SJCRH30 (cell line): Measurements from ENCODE around the gene TRPM3. TPM values are rescaled to one million over a fixed set of nuclear protein-coding genes. Genes with fewer than 3 reads are reported as not detected.
A peak's percentile ranks its signal among the peaks of the same experiment; 100 is the strongest.

ENCODE experiments used
- DNase-seq, 2 experiments: peaks; one replicate each; pipeline ENCODE4 v3.0.0-alpha.2; 2015 to 2020
- H3K27ac ChIP-seq: fragments of 250-450 bp; sonication (Bioruptor Pico); 2 replicates; pipeline ENCODE4 v1.5.1; 2020; ENCODE audit warnings: mild to moderate bottlenecking, moderate library complexity
- H3K27me3 ChIP-seq: fragments of 250-450 bp; sonication (Bioruptor Pico); 2 replicates; pipeline ENCODE4 v1.5.1; 2020; ENCODE audit warnings: mild to moderate bottlenecking, moderate library complexity
- H3K36me3 ChIP-seq: fragments of 250-450 bp; sonication (Bioruptor Pico); 2 replicates; pipeline ENCODE4 v1.5.1; 2020; ENCODE audit warnings: mild to moderate bottlenecking, moderate library complexity
- H3K4me1 ChIP-seq: fragments of 250-450 bp; sonication (Bioruptor Pico); 2 replicates; pipeline ENCODE4 v1.5.1; 2020; ENCODE audit warnings: mild to moderate bottlenecking, moderate library complexity
- H3K4me3 ChIP-seq: fragments of 250-450 bp; sonication (Bioruptor Pico); 2 replicates; pipeline ENCODE4 v1.5.1; 2020; ENCODE audit warnings: mild to moderate bottlenecking, moderate library complexity
- H3K9me3 ChIP-seq: fragments of 250-450 bp; sonication (Bioruptor Pico); replicated peaks from 2 replicates; pipeline ENCODE4 v1.5.1; 2020; ENCODE audit warnings: mild to moderate bottlenecking, moderate library complexity
- total RNA-seq: library from RNA; depleted of rRNA; stranded (reverse); fragments of >200 nt; shearing (Covaris generic); gene quantifications from 2 replicates; pipeline ENCODE4 v1.2.3, GENCODE V29; 2014

Gene TRPM3
- total RNA-seq, 1 experiment from 2014 or later, result 0.30 TPM

DNA sequence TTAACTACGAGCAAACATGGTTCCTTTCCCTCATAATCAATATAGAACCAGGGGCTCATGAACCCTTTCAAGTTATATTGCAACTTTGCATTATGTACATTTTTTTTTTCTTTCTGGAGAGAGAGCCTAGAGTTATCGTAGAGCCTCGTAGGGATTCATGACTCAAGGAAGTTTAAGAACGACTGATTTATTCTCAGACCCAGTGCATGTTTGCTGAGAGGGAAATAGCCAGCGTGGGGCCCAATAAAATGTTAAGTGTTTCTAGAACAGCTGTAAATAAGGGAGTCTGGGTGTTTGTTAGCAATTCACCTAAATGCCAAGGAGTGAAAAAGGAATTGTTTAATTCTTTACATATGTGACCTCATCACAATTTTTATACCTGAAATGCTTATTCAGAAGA, 587.9 kb downstream of the TRPM3 start:
- H3K27ac ChIP-seq, result no peak overlapping the region; the same call in 1 of the 2 replicates
- no peaks in the 10 kb centered on the region for H3K9me3 ChIP-seq
- H3K4me3 ChIP-seq, result no peak overlapping the region
- no peak for DNase-seq
- H3K27me3 ChIP-seq, result no peaks in the 10 kb centered on the region
- H3K36me3 ChIP-seq, result no peaks in the 10 kb centered on the region
- peaks cover 8% of the 10 kb centered on the region; the same call in 1 of the 2 replicates for H3K4me1 ChIP-seq

DNA sequence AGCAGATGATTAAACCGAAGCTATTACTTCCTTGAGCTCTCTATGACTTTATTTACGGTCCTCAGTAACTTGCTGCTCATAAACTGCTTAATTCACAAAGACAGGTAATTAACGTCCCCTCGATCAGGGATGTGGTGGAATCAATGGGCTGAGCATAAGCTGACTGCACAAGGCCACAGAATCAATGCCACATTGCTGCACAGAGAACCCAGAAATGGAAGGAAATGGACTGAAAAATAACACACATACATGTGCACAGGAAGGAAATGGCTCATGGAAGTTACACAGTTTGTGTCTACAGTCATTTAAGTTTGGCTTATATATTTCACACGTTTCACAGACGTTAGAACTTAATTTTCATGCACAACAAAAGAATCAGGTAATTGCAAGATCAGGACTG, 588.7 kb downstream of the TRPM3 start:
- Histone ChIP-seq H3K27ac (no peak overlapping the region), H3K4me1 (peaks cover 8% of the 10 kb centered on the region; the same call in 1 of the 2 replicates), H3K36me3 (no peaks in the 10 kb centered on the region), H3K9me3 (no peaks in the 10 kb centered on the region), H3K4me3 (no peak overlapping the region), H3K27me3 (no peaks in the 10 kb centered on the region)
- no peak for DNase-seq

DNA sequence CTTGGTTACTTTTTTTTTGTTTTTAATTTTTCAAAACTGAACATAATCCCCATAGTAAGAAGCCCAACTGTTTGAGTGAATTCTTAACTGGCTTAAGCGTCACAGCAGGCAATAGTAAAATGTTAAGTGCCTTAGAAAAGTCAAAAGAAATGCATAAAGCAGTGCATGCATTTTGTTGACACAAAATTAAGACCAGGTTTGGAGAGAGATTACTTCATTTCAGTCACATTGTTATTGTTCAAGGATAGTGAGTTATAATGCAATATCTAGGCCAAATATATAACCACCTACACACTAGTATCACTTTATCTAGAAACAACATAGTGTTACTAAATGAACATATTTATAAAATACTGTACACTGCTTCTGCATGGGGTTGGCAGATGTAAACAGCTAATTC, 590.1 kb downstream of the TRPM3 start:
- Histone ChIP-seq H3K4me1 (peaks cover 8% of the 10 kb centered on the region; the same call in 1 of the 2 replicates), H3K9me3 (no peaks in the 10 kb centered on the region), H3K27me3 (no peaks in the 10 kb centered on the region), H3K27ac (no peak overlapping the region), H3K36me3 (no peaks in the 10 kb centered on the region), H3K4me3 (no peak overlapping the region)
- no peak for DNase-seq

DNA sequence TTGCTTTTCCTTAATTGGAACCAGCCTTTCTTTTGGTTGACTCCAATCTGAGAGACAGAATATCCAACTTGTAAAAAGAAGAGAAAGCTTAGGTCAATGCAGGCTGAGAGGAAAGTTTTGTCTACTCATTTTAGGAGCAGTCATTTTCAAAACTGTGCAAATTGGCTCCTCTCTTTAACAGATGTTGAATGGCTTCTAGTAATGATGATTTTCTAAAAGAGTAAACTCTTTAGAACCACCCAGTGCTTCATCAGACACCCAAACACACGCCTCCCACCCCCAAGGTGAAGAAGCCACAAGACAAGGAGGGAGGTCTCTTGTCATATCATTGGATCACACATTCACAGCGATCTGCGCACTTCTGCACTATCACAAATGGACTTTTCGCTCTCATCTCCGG, 590.7 kb downstream of the TRPM3 start:
- no peak for DNase-seq
- no peaks in the 10 kb centered on the region for H3K36me3 ChIP-seq
- H3K27me3 ChIP-seq, result no peaks in the 10 kb centered on the region
- no peaks in the 10 kb centered on the region for H3K9me3 ChIP-seq
- H3K4me1 ChIP-seq, result peaks cover 8% of the 10 kb centered on the region; the same call in 1 of the 2 replicates
- H3K4me3 ChIP-seq, result no peak overlapping the region
- H3K27ac ChIP-seq, result no peak overlapping the region

DNA sequence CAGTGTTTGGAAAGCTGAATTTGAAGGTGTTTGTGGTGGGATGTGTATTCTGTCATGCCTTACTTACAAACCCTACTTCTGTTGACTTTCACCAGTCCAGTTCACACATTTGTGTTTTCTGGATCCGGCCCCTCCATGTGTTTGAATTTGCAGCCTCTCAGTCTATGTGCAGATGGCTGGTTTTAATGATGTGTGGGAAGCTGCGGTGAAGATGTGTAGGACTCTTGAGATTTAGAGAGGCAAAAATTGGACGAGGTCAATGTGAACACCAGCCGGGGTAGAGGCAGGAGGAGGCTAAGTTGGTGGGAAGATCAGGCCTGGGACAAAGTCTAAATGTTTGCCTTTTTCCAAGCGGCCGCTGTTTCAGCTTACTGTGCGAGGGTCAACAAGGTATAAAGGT, 591.6 kb downstream of the TRPM3 start:
- no peaks in the 10 kb centered on the region for H3K27me3 ChIP-seq
- no peaks in the 10 kb centered on the region for H3K36me3 ChIP-seq
- 0 out of 2 replicates have a peak, but pooled peaks cover 3% of the 10 kb centered on the region for H3K9me3 ChIP-seq
- no peak overlapping the region for H3K4me3 ChIP-seq
- H3K4me1 ChIP-seq, result peaks cover 8% of the 10 kb centered on the region; the same call in 1 of the 2 replicates
- no peak for DNase-seq
- H3K27ac ChIP-seq, result no peak overlapping the region

DNA sequence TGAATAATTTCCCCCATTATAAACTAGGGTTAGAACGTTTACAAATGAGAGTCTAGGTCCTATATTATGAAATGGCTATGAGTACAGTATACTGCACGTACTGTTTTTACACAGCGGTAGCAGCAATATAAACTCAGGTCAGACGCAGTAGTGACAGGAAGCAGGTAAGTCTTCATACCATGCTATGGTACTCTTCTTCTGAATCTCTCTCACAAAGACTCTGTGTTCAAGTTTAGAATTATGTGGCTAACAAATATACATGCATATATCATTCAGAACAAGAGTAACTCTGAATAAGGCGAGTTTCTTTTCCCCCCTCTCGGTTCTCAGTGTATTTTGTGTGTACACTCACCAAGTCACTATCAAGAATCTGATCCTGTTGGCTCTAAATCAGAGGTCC, 592.0 kb downstream of the TRPM3 start:
- no peak overlapping the region for H3K4me3 ChIP-seq
- no peak overlapping the region for H3K27ac ChIP-seq
- H3K27me3 ChIP-seq, result no peaks in the 10 kb centered on the region
- 0 out of 2 replicates have a peak, but pooled peaks cover 3% of the 10 kb centered on the region for H3K9me3 ChIP-seq
- H3K36me3 ChIP-seq, result no peaks in the 10 kb centered on the region
- H3K4me1 ChIP-seq, result peaks cover 7% of the 10 kb centered on the region; the same call in 1 of the 2 replicates
- no peak for DNase-seq

DNA sequence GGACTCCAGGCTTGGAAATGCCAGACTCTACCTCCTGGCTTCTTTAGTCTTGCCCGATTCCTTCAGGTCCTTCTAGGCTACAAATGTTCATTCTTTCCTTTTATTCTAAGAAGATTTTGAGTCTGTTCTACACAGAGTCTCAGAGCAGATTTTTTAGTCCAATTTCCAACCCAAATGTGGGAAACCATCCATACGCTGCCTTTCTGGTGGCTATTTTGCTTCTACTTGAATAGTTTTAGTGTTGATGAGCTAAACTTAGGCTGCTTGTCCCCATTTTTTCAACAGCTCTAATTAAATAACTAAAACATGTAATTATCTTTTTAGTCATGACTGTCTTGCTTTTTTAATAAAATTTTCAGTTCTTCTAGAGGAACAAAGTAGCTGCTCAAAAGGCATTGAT, 594.5 kb downstream of the TRPM3 start:
- no peaks in the 10 kb centered on the region for H3K4me1 ChIP-seq
- DNase-seq, result no peak
- no peaks in the 10 kb centered on the region for H3K27me3 ChIP-seq
- 0 out of 2 replicates have a peak, but pooled peaks cover 3% of the 10 kb centered on the region for H3K9me3 ChIP-seq
- no peak overlapping the region for H3K4me3 ChIP-seq
- no peak overlapping the region for H3K27ac ChIP-seq
- no peaks in the 10 kb centered on the region for H3K36me3 ChIP-seq

DNA sequence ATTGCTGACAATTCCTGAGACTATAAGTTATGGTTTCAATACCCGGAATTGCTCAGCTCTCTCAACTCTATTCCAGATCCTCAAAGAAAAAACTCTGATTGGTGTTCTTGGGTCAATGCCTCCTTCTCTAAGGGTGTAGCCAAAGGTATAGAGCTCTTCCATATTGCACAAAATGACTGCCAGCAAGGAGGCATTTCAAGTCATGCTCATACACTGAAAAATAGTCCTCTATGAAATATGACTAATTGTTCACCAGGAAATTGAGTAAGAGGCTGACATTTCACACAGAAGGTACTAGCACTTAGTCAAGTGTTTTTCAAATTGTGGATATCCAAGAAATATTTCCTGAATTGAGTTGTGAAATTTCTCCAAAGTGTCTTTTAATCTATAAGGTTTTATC, 595.9 kb downstream of the TRPM3 start:
- Histone ChIP-seq H3K36me3 (no peaks in the 10 kb centered on the region), H3K4me1 (peaks cover 4% of the 10 kb centered on the region; the same call in 1 of the 2 replicates), H3K27ac (no peak overlapping the region), H3K9me3 (0 out of 2 replicates have a peak, but pooled peaks cover 3% of the 10 kb centered on the region), H3K27me3 (no peaks in the 10 kb centered on the region), H3K4me3 (no peak overlapping the region)
- DNase-seq, result no peak

DNA sequence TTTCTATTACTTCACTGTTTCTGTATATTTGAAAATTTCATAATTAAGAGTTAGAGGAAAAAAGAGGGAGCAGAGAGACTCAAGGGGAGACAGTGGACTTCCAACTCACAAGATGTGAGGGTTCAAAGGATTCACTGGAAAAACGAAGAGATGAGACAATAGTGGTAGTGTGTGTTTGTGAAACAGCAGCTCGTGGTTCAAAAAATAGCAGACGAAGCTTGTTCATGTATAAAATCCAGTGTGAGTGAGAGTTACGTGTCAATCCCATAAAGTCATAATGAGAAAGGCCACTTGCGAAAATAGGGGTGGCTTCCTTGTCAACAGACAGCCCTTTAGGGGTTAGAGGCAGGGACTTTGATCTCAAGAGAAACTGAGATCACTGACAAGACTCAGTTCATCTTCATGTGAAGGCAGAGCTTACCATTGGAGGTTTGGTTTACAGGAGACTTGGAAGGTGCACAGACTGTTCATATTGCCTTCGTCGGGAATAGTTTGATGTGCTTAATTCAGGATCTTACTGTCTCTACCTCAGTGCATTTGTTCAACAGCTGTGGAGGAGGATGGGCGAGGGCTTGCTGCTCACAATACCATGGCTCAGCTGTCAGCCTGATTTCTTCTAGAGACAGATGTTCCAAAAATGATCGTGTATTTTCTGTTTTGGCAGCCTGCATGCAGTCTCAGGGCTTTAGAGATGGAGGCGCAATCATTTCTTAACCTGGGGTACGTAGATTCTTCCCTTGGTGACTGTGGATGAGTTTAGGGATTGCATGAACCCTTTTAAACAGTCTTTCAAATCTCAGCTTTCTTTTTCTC, 601.3 kb downstream of the TRPM3 start:
- no peaks in the 10 kb centered on the region for H3K27me3 ChIP-seq
- DNase-seq, result peak; percentile 65 to 79
- H3K9me3 ChIP-seq, result 0 out of 2 replicates have a peak, but pooled peaks cover 3% of the 10 kb centered on the region
- H3K27ac ChIP-seq, result peak overlapping the region; percentile 26; the same call in 1 of the 2 replicates
- peak overlapping the region; percentile 29 for H3K4me3 ChIP-seq
- H3K36me3 ChIP-seq, result no peaks in the 10 kb centered on the region
- peaks cover 11% of the 10 kb centered on the region for H3K4me1 ChIP-seq

DNA sequence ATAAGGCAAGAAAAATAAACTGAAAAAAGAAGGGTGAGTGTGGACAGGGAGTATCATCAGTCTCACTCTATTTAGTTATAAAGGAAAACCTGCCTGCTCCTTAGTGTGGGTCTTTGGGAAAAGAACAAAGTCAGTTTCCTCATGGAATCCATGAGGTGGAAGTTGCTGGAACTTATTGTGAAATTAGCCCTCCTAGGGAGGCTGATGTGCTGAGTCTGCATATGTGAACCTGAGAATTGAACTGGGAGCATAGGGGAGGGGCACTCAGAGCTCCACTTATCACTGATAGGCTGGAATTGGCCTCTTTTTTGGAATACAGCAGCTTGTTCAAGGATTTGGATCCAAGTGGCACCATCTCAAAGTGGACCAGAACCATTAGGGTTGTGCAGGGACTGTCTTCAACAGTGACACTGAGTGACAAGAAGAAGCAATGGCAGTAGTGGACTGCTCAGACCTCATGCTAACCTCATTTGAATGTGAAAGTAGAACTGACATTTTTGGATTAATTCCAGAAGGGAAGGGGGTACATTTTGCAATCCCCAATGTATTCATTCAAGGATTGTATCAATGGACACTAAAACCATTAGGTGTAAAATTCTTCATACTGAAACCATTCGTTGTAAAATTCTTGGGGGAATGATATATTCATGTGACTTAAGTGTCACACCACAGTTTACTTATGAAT, 603.4 kb downstream of the TRPM3 start:
- Histone ChIP-seq H3K36me3 (no peaks in the 10 kb centered on the region), H3K9me3 (no peaks in the 10 kb centered on the region), H3K27ac (no peak overlapping the region), H3K4me3 (no peak overlapping the region), H3K27me3 (no peaks in the 10 kb centered on the region), H3K4me1 (peaks cover 15% of the 10 kb centered on the region)
- DNase-seq, result no peak

DNA sequence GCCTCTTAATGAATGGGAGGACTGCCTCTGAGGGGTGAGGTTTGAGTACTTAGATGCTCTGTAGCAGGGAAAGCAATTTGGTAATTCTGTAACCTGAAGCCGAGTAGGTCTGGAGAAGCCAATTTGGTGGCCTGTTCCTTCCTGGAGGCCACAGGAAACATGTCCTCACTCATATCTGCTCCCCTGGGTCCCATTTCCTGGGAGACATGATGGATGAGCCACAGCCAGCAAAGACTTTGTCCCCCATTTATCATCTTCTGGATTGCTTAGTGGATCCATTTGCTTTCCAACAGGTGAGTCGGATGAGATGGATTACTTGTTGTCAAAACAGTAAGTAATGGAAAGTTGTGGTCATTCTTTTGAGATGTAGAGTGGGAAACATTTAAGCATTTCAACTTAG, 607.1 kb downstream of the TRPM3 start:
- H3K36me3 ChIP-seq, result no peaks in the 10 kb centered on the region
- H3K4me3 ChIP-seq, result no peak overlapping the region
- peak in 1 of 2 experiments; percentile 27 for DNase-seq
- H3K27me3 ChIP-seq, result no peaks in the 10 kb centered on the region
- H3K9me3 ChIP-seq, result no peaks in the 10 kb centered on the region
- no peak overlapping the region for H3K27ac ChIP-seq
- peaks cover 10% of the 10 kb centered on the region; the same call in 1 of the 2 replicates for H3K4me1 ChIP-seq

DNA sequence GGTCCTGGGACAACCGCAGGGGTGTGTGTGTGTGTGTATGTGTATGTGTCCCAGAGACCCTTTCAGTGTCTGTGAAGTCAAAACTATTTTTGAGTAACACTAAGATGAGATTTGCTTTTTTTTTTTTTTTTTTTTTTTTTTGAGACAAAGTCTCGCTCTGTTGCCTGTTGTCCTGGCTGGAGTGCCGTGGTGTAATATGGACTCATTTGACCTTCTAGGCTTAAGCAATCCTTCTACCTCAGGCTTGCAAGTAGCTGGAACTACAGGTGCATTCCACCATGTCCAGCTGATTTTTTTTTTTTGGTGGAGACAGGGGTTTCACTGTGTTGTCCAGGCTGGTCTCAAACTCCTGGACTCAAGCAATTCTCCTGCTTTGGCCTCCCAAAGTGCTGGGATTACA, 609.6 kb downstream of the TRPM3 start:
- no peak overlapping the region for H3K27ac ChIP-seq
- peaks cover 10% of the 10 kb centered on the region; the same call in 1 of the 2 replicates for H3K4me1 ChIP-seq
- no peaks in the 10 kb centered on the region for H3K9me3 ChIP-seq
- no peak for DNase-seq
- H3K4me3 ChIP-seq, result no peak overlapping the region
- H3K27me3 ChIP-seq, result no peaks in the 10 kb centered on the region
- no peaks in the 10 kb centered on the region for H3K36me3 ChIP-seq

DNA sequence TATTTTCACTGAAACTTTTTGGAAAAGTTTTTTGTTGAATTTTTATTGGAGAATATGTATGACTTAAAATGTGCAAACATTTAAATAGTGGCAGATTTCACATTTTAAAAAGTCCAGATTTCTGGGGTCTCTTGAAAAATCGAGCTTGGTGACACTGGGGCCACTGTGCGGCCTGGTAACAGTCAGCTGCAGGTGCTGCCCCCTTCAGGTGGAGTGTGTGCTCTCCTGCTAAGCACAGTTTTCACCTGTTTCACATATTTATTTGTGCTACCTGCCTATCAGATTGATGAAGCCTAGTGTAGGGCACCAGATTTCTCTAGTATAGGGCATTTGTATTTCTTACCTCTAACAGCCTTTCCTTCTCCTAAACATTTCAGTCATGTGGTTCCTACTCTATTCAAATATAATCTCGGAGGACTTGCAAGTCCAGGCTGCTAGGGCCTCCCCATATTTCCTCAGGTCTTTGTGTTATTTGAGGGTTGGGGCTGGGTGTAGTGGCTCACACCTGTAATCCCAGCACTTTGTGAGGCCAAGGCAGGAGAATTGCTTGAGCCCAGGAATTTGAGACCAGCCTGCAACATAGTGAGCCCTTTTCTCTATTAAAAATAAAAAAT, 611.2 kb downstream of the TRPM3 start:
- Histone ChIP-seq H3K27me3 (no peaks in the 10 kb centered on the region), H3K36me3 (no peaks in the 10 kb centered on the region), H3K9me3 (no peaks in the 10 kb centered on the region), H3K4me1 (peaks cover 10% of the 10 kb centered on the region; the same call in 1 of the 2 replicates), H3K27ac (no peak overlapping the region), H3K4me3 (no peak overlapping the region)
- peak; percentile 42 to 62 for DNase-seq

DNA sequence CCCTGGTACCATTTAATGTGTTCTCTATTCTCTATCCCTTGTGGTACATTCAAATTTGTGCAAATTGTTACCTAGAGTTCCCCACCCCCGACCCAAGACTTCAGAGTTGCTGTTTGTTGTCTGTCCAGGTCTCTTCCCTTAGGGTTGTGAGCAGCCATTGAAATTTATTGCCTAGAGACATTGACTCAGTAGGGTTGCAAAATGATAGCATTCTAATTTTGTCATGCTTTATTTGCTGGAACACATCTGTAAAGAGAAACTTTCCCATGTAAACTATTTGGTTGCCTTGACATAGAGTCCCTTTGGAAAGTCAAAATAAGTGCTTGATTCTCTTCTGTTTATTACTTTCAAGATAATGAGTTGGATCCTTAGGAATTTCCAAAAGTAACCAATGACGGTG, 615.3 kb downstream of the TRPM3 start:
- Histone ChIP-seq H3K4me1 (peaks cover 3% of the 10 kb centered on the region; the same call in 1 of the 2 replicates), H3K9me3 (no peaks in the 10 kb centered on the region), H3K27ac (no peak overlapping the region), H3K27me3 (no peaks in the 10 kb centered on the region), H3K36me3 (no peaks in the 10 kb centered on the region), H3K4me3 (no peak overlapping the region)
- no peak for DNase-seq

DNA sequence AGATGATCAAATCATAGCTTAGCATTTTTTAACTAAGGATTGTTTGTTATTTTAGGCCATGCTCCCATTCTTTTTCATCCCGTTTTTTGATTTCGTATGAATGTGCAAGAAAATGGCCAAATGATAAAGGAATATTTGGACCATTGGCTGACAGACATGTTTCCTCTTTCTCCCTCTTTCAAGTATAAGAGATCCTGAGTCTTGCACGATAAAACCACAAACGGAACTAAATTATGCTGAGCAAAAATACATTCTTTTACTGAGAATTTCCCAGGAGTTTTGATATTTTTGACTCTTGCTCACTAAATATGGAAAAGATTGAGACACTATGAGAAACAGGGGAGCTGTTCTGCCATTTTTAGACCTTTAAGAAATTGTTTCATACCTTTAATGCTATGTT, 616.6 kb downstream of the TRPM3 start:
- Histone ChIP-seq H3K4me3 (no peak overlapping the region), H3K9me3 (no peaks in the 10 kb centered on the region), H3K36me3 (no peaks in the 10 kb centered on the region), H3K4me1 (peaks cover 3% of the 10 kb centered on the region; the same call in 1 of the 2 replicates), H3K27ac (no peak overlapping the region), H3K27me3 (no peaks in the 10 kb centered on the region)
- no peak for DNase-seq
